HepG2 (cell line): Measurements from ENCODE around the gene MAP3K8. TPM values are rescaled to one million over a fixed set of nuclear protein-coding genes. Genes with fewer than 3 reads are reported as not detected.
"Not testable (repeated sequence)": the region's sequence is repeated elsewhere in the genome, so short reads cannot be mapped to it uniquely, and the experiment has no call there.

ENCODE experiments used
- ATAC-seq: fragments of 200-7000 bp; cut with Tn5 transposase; 3 replicates; pipeline ENCODE4 v1.9.1; 2020; ENCODE audit warnings: mild to moderate bottlenecking, moderate library complexity
- BruUV-seq: library from RNA; stranded (reverse); fragments of 400-500 nt; replicated peaks from 2 replicates; lab custom pipeline; 2021; lab: Mats Ljungman, UMichigan
- CTCF ChIA-PET: fragments of 300-600 bp; formaldehyde crosslinking; extraction: SDS; loops from one replicate; lab custom pipeline; 2021; ENCODE audit warnings: low total read pairs, inconsistent platforms, low intra/inter-chr PET ratio; lab: Yijun Ruan, JAX
- POLR2A ChIA-PET: fragments of 350-600 bp; sonication (Branson Sonifier 250); formaldehyde crosslinking; loops from one replicate; lab custom pipeline; 2020; ENCODE audit warnings: antibody characterized with exemption, inconsistent platforms; lab: Yijun Ruan, JAX
- DNase-seq: peaks from one replicate; pipeline ENCODE4 v3.0.0-alpha.2; 2015; ENCODE audit warnings: low spot score
- FAIRE-seq: peaks from 3 replicates; lab custom pipeline; 2011; peaks lifted over from hg19 to GRCh38; lab: Jason Lieb, UNC
- H2AFZ ChIP-seq: one replicate; pipeline ENCODE4 v1.6.1; 2011; ENCODE audit warnings: low read length, inconsistent platforms
- H3K27ac ChIP-seq: fragments of 300-600 bp; 3 replicates; pipeline ENCODE4 v1.8.0; 2011; ENCODE audit warnings: mixed run types, mild to moderate bottlenecking, mixed read lengths, low read length, inconsistent platforms; ENCODE audit not compliant: insufficient read depth; ENCODE audit errors: extremely low read length
- H3K27me3 ChIP-seq, 2 experiments: fragments of 200-600 bp in 1 of 2; 2 replicates in 1 of 2; 3 replicates in 1 of 2; pipeline versions ENCODE4 v1.6.0 to v1.8.0; 2011; ENCODE audit warnings: low read length in 2 of 2, mild to moderate bottlenecking in 2 of 2, moderate library complexity in 2 of 2, inconsistent platforms in 1 of 2; ENCODE audit not compliant: insufficient read depth in 2 of 2, control insufficient read depth in 1 of 2
- H3K36me3 ChIP-seq, 2 experiments: fragments of 200-600 bp in 1 of 2; replicated peaks in 1 of 2; 2 replicates in 1 of 2; 3 replicates in 1 of 2; pipeline versions ENCODE4 v1.5.1 to v1.8.0; 2011; ENCODE audit warnings: low read length in 2 of 2, inconsistent platforms in 1 of 2; ENCODE audit not compliant: insufficient read depth in 2 of 2, control insufficient read depth in 1 of 2
- H3K4me1 ChIP-seq: 2 replicates; pipeline ENCODE4 v1.5.1; 2012; ENCODE audit warnings: low read length, inconsistent platforms; ENCODE audit not compliant: insufficient read depth
- H3K4me2 ChIP-seq: 2 replicates; pipeline ENCODE4 v1.6.0; 2011; ENCODE audit warnings: low read depth, low read length, inconsistent platforms
- H3K4me3 ChIP-seq, 3 experiments: fragments of 200-600 bp in 1 of 3; sonication (generic), shearing (Covaris generic) in 1 of 3; replicated peaks in 1 of 3; 2 replicates each; pipeline ENCODE4 v1.5.1; 2011 to 2016; ENCODE audit warnings: low read length in 3 of 3, inconsistent platforms in 2 of 3, low read depth in 2 of 3, mild to moderate bottlenecking in 2 of 3, control low read depth in 1 of 3, mixed read lengths in 1 of 3; ENCODE audit not compliant: insufficient read depth in 1 of 3
- H3K79me2 ChIP-seq: one replicate; pipeline ENCODE4 v1.6.1; 2011; ENCODE audit warnings: low read length, inconsistent platforms; ENCODE audit not compliant: insufficient read depth
- H3K9ac ChIP-seq: 2 replicates; pipeline ENCODE4 v1.6.0; 2011; ENCODE audit warnings: mild to moderate bottlenecking, low read depth, low read length, inconsistent platforms; ENCODE audit not compliant: insufficient read depth
- H3K9me3 ChIP-seq: 2 replicates; pipeline ENCODE4 v1.5.1; 2012; ENCODE audit warnings: mild to moderate bottlenecking, low read length
- H4K20me1 ChIP-seq: 2 replicates; pipeline ENCODE4 v1.6.0; 2011; ENCODE audit warnings: inconsistent platforms, mild to moderate bottlenecking, low read length, moderate library complexity; ENCODE audit not compliant: insufficient read depth
- ATF4 ChIP-seq, 2 experiments: fragments of 450-650 bp in 1 of 2; sonication (generic) in 1 of 2; formaldehyde crosslinking; IDR thresholded peaks; 2 replicates each; pipeline versions ENCODE4 v1.5.0 to v1.8.0; 2020 to 2022; ENCODE audit warnings: mild to moderate bottlenecking in 1 of 2, missing genetic modification reagents in 1 of 2
- CBX5 ChIP-seq: sonication (generic); formaldehyde crosslinking; IDR thresholded peaks from 2 replicates; pipeline ENCODE4 v1.4.0; 2020; ENCODE audit warnings: missing genetic modification reagents, borderline replicate concordance
- CREB1 ChIP-seq, 2 experiments: fragments of 450-650 bp in 1 of 2; IDR thresholded peaks; 2 replicates each; pipeline ENCODE4 v1.6.1; 2016 to 2017; ENCODE audit warnings: control low read depth in 1 of 2, mild to moderate bottlenecking in 1 of 2, missing compliant biosample characterization in 1 of 2, missing genetic modification characterization in 1 of 2
- ELF1 ChIP-seq: sonication (generic); formaldehyde crosslinking; IDR thresholded peaks from 2 replicates; pipeline ENCODE4 v1.4.0; 2020; ENCODE audit warnings: missing genetic modification reagents
- FOSL2 ChIP-seq: sonication (generic); formaldehyde crosslinking; IDR thresholded peaks from 2 replicates; pipeline ENCODE4 v1.4.0; 2020; ENCODE audit warnings: missing genetic modification reagents
- MED1 ChIP-seq: sonication (generic); formaldehyde crosslinking; IDR thresholded peaks from 2 replicates; pipeline ENCODE4 v1.4.0; 2020; ENCODE audit warnings: missing genetic modification reagents
- MIXL1 ChIP-seq: IDR thresholded peaks from 2 replicates; pipeline ENCODE4 v1.6.1; 2016
- NCOR1 ChIP-seq: fragments of 200-600 bp; sonication (generic); IDR thresholded peaks from 2 replicates; pipeline ENCODE4 v1.7.0; 2017; ENCODE audit warnings: antibody characterized with exemption, low read length, borderline replicate concordance
- PITX1 ChIP-seq: sonication (generic); formaldehyde crosslinking; IDR thresholded peaks from 2 replicates; pipeline ENCODE4 v1.5.1; 2020; ENCODE audit warnings: mild to moderate bottlenecking, missing genetic modification reagents
- ZBTB34 ChIP-seq: sonication (generic); formaldehyde crosslinking; IDR thresholded peaks from 2 replicates; pipeline ENCODE4 v1.8.0; 2022; ENCODE audit warnings: mild to moderate bottlenecking, missing genetic modification reagents
- WGBS: methylation state at CpG from one replicate; pipeline ENCODE4 v1.1.6; 2017; ENCODE audit warnings: low lambda C conversion rate; 5-methylcytosine and 5-hydroxymethylcytosine counted together
- in situ Hi-C: cut with HindIII; loops from 2 replicates; pipeline ENCODE4 v1.10.0; 2017; ENCODE audit warnings: low pct_unique_long_range_greater_than_20kb; ENCODE audit not compliant: extremely low pct_ligation_motif_present
- intact Hi-C: fragments of 100-400 bp; cut with micrococcal nuclease; formaldehyde crosslinking; loops from one replicate; pipeline ENCODE4 v1.10.0; 2022; ENCODE audit not compliant: unreplicated experiment
- polyA plus RNA-seq, 8 experiments: library from polyadenylated mRNA; depleted of rRNA in 3 of 8; stranded (reverse) in 7 of 8; unstranded in 1 of 8; fragments of >200 nt; fragmentation: Illumina TruSeq in 4 of 8; extraction: Trizol in 4 of 8; gene quantifications; 2 replicates each; pipeline versions ENCODE4 v1.2.1 to v1.2.3, GENCODE V29; 2011 to 2016; ENCODE audit warnings: low read depth in 4 of 8, missing spikeins in 1 of 8, mixed read lengths in 1 of 8; ENCODE audit not compliant: insufficient read depth in 1 of 8
- total RNA-seq, 5 experiments: library from RNA; depleted of rRNA; stranded (reverse); fragments of >200 nt; fragmentation: Illumina TruSeq; extraction: Trizol; gene quantifications; 2 replicates each; pipeline ENCODE4 v1.2.3, GENCODE V29; 2016; ENCODE audit warnings: low read depth in 1 of 5
- TF ChIP-seq, protein P1 (sequence below): sonication (generic); formaldehyde crosslinking; IDR thresholded peaks from 2 replicates; pipeline ENCODE4 v1.4.0; 2020; ENCODE audit warnings: missing genetic modification reagents
- TF ChIP-seq, protein P2 (sequence below): sonication (generic); formaldehyde crosslinking; conservative IDR thresholded peaks from 2 replicates; pipeline ENCODE4 v1.4.0; 2020; ENCODE audit warnings: missing genetic modification reagents

Gene MAP3K8
- total and polyA plus RNA-seq, 2 of the 13 experiments (the other 11 are each of a cell fraction or from before 2014, with no cell fraction given), result 19.3 to 37.9 TPM

DNA sequence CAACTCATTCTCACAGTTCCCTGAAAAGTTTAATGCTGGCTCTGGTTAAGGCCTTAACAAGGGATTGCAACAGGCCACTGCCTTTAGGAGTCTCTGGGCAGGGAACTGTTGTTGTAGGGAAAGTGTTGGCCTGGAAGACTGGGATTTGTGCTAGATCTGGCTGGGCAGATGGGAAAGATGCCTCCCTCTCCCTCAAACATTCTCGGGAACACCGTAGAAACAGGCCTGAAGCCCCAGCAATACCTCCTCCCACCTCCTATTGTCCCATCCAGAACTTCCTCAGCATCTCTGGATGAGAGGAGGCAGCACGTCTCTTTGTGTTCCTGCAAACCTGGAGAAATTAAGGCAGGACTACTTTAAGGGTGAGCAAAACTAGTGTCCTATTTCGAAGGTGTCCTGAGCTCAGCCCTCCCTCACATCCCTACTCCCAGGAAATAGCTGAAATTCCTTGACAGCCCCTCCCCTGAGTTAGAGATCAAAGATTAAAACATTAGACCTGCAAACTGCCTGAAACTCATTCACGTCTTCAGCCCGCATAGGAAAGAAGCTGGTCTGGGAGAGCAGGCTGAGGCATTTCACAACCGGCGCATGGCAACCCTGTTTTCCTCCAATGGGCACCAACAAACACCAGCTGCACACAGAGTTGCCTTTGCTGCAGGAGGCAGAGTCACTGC is 10.9 kb upstream of the MAP3K8 start (continued):
- TF ChIP-seq, protein P1, sequence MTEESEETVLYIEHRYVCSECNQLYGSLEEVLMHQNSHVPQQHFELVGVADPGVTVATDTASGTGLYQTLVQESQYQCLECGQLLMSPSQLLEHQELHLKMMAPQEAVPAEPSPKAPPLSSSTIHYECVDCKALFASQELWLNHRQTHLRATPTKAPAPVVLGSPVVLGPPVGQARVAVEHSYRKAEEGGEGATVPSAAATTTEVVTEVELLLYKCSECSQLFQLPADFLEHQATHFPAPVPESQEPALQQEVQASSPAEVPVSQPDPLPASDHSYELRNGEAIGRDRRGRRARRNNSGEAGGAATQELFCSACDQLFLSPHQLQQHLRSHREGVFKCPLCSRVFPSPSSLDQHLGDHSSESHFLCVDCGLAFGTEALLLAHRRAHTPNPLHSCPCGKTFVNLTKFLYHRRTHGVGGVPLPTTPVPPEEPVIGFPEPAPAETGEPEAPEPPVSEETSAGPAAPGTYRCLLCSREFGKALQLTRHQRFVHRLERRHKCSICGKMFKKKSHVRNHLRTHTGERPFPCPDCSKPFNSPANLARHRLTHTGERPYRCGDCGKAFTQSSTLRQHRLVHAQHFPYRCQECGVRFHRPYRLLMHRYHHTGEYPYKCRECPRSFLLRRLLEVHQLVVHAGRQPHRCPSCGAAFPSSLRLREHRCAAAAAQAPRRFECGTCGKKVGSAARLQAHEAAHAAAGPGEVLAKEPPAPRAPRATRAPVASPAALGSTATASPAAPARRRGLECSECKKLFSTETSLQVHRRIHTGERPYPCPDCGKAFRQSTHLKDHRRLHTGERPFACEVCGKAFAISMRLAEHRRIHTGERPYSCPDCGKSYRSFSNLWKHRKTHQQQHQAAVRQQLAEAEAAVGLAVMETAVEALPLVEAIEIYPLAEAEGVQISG (CRISPR knock-in tag), result no peak
- TF ChIP-seq ZBTB34 (CRISPR knock-in tag) (no peak), MIXL1 (CRISPR knock-in tag) (0 out of 2 replicates have a peak, but pooled peaks have one; percentile 22), CBX5 (CRISPR knock-in tag) (no peak)

DNA sequence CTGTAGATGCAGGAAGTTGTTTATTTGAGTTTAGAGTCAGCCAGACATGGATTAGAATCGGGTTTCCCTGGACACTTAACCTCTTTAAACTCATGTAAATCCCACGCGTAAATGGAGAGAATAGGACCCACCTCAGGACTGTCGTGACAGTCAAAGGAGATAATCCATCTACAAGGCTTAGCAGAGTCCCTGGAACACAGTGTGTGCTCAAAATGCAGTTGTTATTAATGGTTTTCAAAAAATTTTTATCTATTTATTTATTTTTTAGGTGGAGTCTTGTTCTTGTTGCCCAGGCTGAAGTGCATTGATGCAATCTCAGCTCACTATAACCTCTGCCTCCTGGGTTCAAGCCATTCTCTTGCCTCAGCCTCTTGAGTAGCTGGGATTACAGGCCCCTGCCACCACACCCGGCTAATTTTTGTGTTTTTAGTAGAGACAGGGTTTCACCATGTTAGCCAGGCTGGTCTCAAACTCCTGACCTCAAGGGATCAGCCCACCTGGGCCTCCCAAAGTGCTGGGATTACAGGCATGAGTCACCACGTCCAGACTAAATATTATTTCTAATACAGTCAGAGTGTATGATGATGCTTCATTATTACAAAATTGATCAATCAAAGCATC is 10.2 kb upstream of the MAP3K8 start:
- H2AFZ ChIP-seq; H4K20me1 ChIP-seq; ATAC-seq; H3K36me3 ChIP-seq; FAIRE-seq; intact Hi-C loops; DNase-seq; H3K9me3 ChIP-seq; H3K27me3 ChIP-seq; in situ Hi-C loops; BruUV-seq; H3K79me2 ChIP-seq; TF ChIP-seq CREB1 (IDR thresholded peaks at IDR 0.05): not testable (repeated sequence)
- H3K9ac ChIP-seq, result peak overlapping the region; percentile 68
- peaks cover 71% of the 10 kb centered on the region for H3K4me1 ChIP-seq
- ChIA-PET POLR2A (interaction anchor here (1.1 to 3.3 kb wide), 6 partner anchors 10 to 182 kb away, joined by 5 to 53 read pairs (median 6); partner anchors contain the start of gene MAP3K8), CTCF (interaction anchor here (1.4 kb wide), 1 partner anchor 10 kb away, joined by 3 read pairs; the partner anchor contains the start of gene MAP3K8)
- peak overlapping the region; percentile 93 for H3K4me2 ChIP-seq
- H3K4me3 ChIP-seq, result peak overlapping the region; percentile 28 to 62 (median 36); a peak in 4 of 6 replicates
- peak overlapping the region; percentile 72 for H3K27ac ChIP-seq
- WGBS, result 6% methylated on average over 5 of the region's 6 CpGs
- TF ChIP-seq MED1 (CRISPR knock-in tag), result 0 out of 2 replicates have a peak, but pooled peaks have one; percentile 2
- 0 out of 2 replicates have a peak, but pooled peaks have one; percentile 40 for TF ChIP-seq ELF1 (CRISPR knock-in tag)
- peak in 1 of 2 experiments; percentile 33; a peak in 1 of 4 replicates for TF ChIP-seq ATF4 (CRISPR knock-in tag; IDR thresholded peaks at IDR 0.05)
- peak; percentile 52 for TF ChIP-seq FOSL2 (CRISPR knock-in tag)
- peak; percentile 7; the same call in 1 of the 2 replicates for TF ChIP-seq PITX1
- TF ChIP-seq, protein P2, sequence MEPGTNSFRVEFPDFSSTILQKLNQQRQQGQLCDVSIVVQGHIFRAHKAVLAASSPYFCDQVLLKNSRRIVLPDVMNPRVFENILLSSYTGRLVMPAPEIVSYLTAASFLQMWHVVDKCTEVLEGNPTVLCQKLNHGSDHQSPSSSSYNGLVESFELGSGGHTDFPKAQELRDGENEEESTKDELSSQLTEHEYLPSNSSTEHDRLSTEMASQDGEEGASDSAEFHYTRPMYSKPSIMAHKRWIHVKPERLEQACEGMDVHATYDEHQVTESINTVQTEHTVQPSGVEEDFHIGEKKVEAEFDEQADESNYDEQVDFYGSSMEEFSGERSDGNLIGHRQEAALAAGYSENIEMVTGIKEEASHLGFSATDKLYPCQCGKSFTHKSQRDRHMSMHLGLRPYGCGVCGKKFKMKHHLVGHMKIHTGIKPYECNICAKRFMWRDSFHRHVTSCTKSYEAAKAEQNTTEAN (CRISPR knock-in tag), result 0 out of 2 replicates have a peak, but pooled peaks have one; percentile 6
- peak; percentile 12; the same call in 1 of the 2 replicates for TF ChIP-seq NCOR1
- 0 out of 2 replicates have a peak, but pooled peaks have one; percentile 32 for TF ChIP-seq CREB1 (CRISPR knock-in tag; IDR thresholded peaks at IDR 0.05)
